22Rv1 (cell line): ENCODE results near the gene GTF2B.

ENCODE experiments used
- ZFX ChIP-seq: fragments of 450-650 bp; IDR thresholded peaks from 2 replicates; pipeline ENCODE4 v1.6.1; 2017; ENCODE audit warnings: antibody characterized with exemption, borderline replicate concordance
- TF ChIP-seq, protein P1 (sequence below): fragments of 450-650 bp; IDR thresholded peaks from 2 replicates; pipeline ENCODE4 v1.5.1; 2017; ENCODE audit warnings: mild to moderate bottlenecking

DNA sequence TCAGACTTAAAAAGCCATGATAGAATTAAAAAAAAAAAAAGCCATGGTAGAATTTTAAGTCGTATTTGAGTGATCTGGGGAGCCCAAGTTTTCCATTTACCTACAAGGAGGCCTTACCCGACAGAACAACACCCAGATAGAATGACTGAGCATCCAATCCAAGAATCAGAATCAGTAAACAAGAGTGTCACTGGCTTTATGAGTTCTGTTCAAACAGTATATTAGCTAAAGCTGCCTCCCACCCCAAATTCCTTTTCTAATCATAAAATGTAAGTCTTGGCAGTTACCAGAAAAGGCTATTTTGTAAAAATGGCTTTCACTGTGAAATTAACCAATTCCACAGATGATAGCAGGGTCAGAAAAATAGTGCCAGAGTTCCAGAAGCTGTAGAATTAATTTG, 1.2 kb downstream of the GTF2B start:
- TF ChIP-seq, protein P1, sequence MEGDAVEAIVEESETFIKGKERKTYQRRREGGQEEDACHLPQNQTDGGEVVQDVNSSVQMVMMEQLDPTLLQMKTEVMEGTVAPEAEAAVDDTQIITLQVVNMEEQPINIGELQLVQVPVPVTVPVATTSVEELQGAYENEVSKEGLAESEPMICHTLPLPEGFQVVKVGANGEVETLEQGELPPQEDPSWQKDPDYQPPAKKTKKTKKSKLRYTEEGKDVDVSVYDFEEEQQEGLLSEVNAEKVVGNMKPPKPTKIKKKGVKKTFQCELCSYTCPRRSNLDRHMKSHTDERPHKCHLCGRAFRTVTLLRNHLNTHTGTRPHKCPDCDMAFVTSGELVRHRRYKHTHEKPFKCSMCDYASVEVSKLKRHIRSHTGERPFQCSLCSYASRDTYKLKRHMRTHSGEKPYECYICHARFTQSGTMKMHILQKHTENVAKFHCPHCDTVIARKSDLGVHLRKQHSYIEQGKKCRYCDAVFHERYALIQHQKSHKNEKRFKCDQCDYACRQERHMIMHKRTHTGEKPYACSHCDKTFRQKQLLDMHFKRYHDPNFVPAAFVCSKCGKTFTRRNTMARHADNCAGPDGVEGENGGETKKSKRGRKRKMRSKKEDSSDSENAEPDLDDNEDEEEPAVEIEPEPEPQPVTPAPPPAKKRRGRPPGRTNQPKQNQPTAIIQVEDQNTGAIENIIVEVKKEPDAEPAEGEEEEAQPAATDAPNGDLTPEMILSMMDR: no peak
- TF ChIP-seq ZFX: no peak
